ENCODE results near the gene SAFB2. TPM values are rescaled to one million over a fixed set of nuclear protein-coding genes. Genes with fewer than 3 reads are reported as not detected.

SAFB2 gene
- total and polyA plus RNA-seq, 2 donors (not counting 3 experiments of a cell fraction or from before 2014, with no cell fraction given) = 24.6 to 85.9 TPM

DNA sequence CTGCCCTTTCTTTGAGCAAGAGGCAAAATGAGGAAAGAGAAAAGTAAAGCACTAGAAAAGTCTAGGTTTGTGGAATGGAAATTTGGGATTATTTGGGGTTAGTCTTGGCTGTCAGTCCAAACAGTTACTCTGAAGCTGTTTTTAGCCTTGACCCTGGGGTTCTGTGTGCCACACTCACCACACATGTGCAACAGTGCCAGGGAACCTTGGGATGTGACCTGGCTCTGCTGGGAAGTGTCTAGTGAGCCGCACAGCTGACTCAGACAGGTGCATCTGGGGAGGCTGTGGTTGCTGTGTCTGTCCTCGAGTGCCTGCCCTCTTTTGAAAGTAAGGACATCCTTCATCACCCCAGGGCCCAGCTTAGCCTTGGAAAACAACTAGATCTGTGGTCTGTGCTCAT is 41.9 kb upstream of the SAFB2 start:
- TF ChIP-seq MYC (IDR thresholded peaks at IDR 0.05; ENCODE audit: low read depth, low read length) = no peak
- no peak for TF ChIP-seq GATA2 (IDR thresholded peaks at IDR 0.05; ENCODE audit: insufficient read depth, insufficient read length, low read depth, low read length)
- TF ChIP-seq, protein P1, sequence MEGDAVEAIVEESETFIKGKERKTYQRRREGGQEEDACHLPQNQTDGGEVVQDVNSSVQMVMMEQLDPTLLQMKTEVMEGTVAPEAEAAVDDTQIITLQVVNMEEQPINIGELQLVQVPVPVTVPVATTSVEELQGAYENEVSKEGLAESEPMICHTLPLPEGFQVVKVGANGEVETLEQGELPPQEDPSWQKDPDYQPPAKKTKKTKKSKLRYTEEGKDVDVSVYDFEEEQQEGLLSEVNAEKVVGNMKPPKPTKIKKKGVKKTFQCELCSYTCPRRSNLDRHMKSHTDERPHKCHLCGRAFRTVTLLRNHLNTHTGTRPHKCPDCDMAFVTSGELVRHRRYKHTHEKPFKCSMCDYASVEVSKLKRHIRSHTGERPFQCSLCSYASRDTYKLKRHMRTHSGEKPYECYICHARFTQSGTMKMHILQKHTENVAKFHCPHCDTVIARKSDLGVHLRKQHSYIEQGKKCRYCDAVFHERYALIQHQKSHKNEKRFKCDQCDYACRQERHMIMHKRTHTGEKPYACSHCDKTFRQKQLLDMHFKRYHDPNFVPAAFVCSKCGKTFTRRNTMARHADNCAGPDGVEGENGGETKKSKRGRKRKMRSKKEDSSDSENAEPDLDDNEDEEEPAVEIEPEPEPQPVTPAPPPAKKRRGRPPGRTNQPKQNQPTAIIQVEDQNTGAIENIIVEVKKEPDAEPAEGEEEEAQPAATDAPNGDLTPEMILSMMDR (IDR thresholded peaks at IDR 0.05; ENCODE audit: extremely low read depth in 1 of 2, insufficient read depth in 1 of 2, low read depth in 1 of 2, low read length in 2 of 2) = no peak
- no peak for TF ChIP-seq JUN (IDR thresholded peaks at IDR 0.05; ENCODE audit: borderline replicate concordance, insufficient read depth, insufficient read length, low read depth)
- no peak for TF ChIP-seq POLR2AphosphoS5 (IDR thresholded peaks at IDR 0.05; ENCODE audit: insufficient read depth, low read depth, low read length)
- TF ChIP-seq, protein P2, sequence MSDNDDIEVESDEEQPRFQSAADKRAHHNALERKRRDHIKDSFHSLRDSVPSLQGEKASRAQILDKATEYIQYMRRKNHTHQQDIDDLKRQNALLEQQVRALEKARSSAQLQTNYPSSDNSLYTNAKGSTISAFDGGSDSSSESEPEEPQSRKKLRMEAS (IDR thresholded peaks at IDR 0.05; ENCODE audit: insufficient read depth, insufficient read length) = no peak
- TF ChIP-seq EZH2 (IDR thresholded peaks at IDR 0.05; ENCODE audit: borderline replicate concordance, low read depth, low read length, severe bottlenecking) = no peak
- no peak for TF ChIP-seq POLR2A (IDR thresholded peaks at IDR 0.05; ENCODE audit: low read depth, low read length)
- TF ChIP-seq FOS (IDR thresholded peaks at IDR 0.05; ENCODE audit: borderline replicate concordance, insufficient read depth, low read length) = no peak
- Histone ChIP-seq H3K4me1 (ENCODE audit: control insufficient read depth, extremely low read depth, insufficient read depth, low read length) (no peaks in the 10 kb centered on the region), H3K4me2 (ENCODE audit: insufficient read depth, low read length) (no peak overlapping the region), H3K9ac (replicated peaks; ENCODE audit: extremely low read depth, insufficient read depth, low read length) (no peak overlapping the region), H3K4me3 (replicated peaks in 1 of 3; ENCODE audit: insufficient read depth in 1 of 3, low read depth in 1 of 3, low read length in 3 of 3) (no peak overlapping the region), H3K27me3 (ENCODE audit: control insufficient read depth in 2 of 2, insufficient read depth in 2 of 2, low read length in 2 of 2) (no peaks in the 10 kb centered on the region), H3K79me2 (ENCODE audit: control insufficient read depth, insufficient read depth, low read length) (no peaks in the 10 kb centered on the region), H2AFZ (ENCODE audit: low read depth, low read length) (no peak overlapping the region), H3K9me1 (replicated peaks; ENCODE audit: control insufficient read depth, extremely low read depth, insufficient read depth, low read length) (no peaks in the 10 kb centered on the region), H4K20me1 (replicated peaks; ENCODE audit: control insufficient read depth, extremely low read depth, insufficient read depth, low read length) (no peaks in the 10 kb centered on the region), H3K9me3 (replicated peaks; ENCODE audit: control insufficient read depth, insufficient read depth, low read length) (no peaks in the 10 kb centered on the region), H3K36me3 (ENCODE audit: control insufficient read depth in 2 of 2, extremely low read depth in 1 of 2, insufficient read depth in 2 of 2, low read length in 2 of 2) (peaks cover 21 to 65% of the 10 kb centered on the region in 2 experiments), H3K27ac (ENCODE audit: insufficient read depth, low read depth, low read length) (no peak overlapping the region)
- CTCF ChIA-PET = interaction anchor here (1.2 kb wide), 1 partner anchor 9 kb away, joined by 4 read pairs; no protein-coding TSS in a partner anchor
- dilution Hi-C loops (cut with MboI; ENCODE audit: extremely low pct_ligation_motif_present, low sequenced_read_pairs) = no loop called here
- no peak for DNase-seq (ENCODE audit: low read depth, low spot score)
- POLR2A ChIA-PET = no interaction called here
- no peak for FAIRE-seq
- BruUV-seq (replicated peaks) = no TSS peak
- intact Hi-C loops (cut with micrococcal nuclease) = no loop called here

Measured in endothelial cell of umbilical vein (primary cell).